Germinal center (tissue), 1 donor: Measurements from ENCODE around the gene PAPPA2.

Source experiments
- DNase-seq: peaks from one replicate; pipeline ENCODE4 v3.0.0; 2012; ENCODE audit warnings: mixed read lengths, low spot score

The PAPPA2 gene

GRCh38 chr1:176858433-176858916 lies 395.5 kb downstream of the PAPPA2 start:
- no peak for DNase-seq

DNA sequence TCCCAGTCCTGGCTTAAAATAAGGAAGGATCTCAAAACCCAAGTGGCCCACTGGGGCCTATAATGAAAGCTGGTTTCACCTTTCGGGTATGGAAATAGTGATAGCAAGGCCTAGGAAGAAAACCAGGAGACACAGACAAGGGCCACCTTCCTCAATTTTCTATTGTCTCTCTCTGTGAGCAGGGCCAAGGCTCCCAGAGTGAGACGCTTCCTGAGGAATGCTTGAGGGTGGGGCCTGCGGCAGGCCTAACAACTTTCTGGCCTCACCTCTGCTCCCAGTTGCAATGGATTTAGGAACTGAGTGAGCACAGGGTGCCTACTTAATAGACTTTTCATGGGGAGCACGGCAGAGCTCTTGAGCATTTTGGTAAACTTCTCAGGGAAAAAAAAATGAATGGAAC lies 400.6 kb downstream of the PAPPA2 start:
- DNase-seq: no peak

DNA sequence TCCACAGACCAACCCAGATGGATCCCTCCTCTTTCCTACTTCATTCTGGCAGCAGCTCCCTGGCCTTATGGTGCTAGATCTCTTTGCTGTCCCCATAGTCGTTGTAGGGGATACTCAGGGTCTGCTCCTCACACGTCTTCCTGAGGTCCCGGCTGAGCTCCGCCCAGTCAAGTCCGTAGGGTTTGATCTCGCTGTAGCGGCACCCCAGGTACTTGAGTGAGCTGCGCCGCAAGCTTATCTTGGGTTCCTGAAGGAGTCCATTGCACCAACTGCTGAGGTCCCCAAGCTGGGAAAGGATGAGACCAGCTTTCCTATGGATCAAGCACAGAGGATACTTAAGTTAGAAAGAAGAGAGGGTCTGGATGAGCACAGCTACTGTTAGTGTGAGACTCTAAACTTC lies 401.2 kb downstream of the PAPPA2 start:
- no peak for DNase-seq

DNA sequence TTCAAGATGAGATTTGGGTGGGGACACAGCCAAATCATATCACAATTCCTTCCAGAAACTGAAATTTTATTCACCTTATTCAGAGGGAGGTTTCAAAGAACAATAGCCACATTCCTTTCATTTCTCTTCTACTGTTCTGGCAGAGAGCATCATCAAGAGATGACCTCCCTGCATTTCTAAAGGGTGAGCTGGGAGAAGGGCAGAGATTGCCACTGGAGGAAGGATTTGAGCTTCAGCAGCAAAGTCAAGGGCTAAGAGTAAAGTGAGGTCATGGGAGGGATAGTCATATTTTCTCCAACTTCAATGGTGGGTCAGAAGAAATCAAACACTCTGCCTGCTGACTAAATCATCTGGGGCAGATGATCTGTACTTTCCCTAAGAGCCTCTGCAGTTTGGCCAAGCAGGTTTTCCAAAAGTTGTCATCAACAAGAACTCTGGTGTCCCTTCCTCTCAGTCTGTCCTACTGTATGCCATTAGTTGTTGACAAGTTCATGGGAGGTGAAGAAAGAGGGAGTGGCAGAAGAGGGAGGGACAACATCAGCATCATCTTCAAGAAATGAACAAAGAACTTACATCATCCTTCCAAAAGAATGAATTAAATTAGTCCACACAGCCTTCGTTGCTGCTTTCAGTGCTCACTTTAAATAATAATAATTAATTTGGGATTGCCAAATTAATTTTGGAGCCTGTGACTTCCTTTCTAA lies 403.2 kb downstream of the PAPPA2 start:
- no peak for DNase-seq

DNA sequence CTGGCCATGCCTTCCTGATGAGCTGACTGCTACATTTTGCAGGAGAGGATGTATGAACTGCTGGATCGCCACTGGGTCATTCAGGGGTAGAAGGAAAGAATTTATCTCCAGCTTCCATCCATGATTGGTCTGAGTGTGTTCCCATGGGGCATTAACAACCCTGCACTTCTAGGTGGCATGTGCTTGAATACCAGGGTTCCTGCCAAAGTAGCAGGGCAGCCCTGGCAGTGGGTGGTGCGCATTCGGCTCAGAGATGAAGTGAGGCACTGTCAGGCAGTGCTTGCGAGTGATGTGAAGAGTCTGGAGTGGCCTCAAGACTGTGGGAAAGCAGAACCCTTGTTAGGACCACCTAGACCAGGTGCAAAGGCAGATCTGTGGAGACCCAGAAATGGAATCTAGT lies 406.6 kb downstream of the PAPPA2 start:
- DNase-seq: no peak

DNA sequence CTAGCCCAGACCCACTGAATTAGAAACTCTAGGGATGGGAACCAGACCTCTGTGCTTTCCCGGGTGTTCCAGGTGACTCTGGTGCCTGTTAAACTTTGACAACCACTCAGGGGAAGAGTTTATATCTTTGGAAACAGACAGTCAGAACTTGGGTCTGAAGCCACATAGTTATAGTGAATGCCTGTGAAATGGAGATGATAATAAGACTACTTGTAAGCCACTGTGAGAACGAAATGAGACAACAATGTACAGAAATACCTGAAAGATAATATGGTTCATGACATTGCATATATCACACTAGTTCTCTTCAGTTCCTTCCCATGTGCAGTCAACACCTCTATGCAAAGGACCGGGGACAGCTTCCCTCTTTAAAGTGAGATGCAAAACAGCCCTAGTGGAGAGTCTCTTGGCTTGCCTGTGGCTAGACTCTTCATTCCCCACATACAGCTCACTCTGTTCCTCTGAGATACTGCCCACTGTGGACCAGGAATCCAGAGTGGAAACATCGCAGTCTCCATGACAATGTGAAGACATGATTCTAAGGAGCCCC lies 414.1 kb downstream of the PAPPA2 start:
- DNase-seq: peak; percentile 10

DNA sequence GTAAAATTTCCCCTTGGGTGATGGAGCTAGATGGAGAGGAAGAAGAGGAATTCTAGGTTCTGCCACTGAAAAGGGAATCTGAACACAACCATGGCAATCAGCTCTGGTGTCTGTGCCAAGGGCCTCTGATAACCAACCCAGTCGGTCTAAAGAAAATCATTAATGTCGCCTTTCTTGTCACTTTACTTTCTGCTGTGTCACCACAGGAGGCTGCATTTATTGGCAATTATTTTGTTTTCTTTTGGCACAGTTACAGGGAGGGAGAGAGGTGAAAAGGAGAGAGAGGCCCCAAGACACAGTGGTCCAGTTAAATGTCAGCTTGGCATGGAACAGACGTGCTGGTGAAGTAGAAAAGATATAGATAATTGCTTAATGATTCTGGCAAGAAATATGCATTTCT lies 414.6 kb downstream of the PAPPA2 start:
- no peak for DNase-seq

DNA sequence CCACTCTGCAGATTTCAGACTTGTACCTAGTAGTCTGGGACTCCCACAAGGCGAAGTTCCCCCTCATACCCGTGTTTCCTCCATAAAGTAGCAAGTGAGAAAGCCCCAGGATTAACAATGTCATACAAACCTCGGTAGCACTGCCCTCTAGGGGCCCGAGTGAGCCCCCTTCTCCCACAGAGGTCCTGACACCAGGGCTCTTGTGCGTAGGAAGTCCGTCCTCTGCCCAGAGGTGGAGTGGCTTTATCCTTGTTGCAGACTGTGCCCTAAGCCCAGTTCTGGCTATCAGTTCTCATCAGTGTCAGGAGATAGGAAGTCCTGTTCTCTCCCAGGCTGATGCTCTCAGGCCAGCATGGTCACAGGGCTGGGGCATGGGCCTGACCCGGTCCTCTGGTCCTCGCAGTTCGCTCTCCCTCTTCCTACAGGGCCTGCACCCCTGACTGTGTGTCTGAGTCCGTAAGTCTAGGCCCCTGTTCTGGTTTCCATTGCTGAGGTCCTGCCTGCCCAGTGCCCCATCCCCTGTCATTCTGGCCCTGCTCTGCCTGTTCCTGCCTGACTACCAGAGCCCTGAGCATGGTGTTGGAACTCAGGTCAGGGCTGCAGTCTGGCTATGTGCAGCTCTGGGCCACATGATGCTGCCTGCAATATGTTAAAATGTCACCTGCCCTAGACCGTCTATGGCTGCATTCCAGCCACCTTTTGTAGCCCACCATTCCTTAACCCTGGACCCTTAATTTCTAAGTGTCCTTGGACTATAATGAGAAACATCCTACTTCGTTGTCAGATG lies 416.0 kb downstream of the PAPPA2 start:
- DNase-seq: no peak

GRCh38 chr1:176879784-176880620 lies 417.0 kb downstream of the PAPPA2 start:
- no peak for DNase-seq

DNA sequence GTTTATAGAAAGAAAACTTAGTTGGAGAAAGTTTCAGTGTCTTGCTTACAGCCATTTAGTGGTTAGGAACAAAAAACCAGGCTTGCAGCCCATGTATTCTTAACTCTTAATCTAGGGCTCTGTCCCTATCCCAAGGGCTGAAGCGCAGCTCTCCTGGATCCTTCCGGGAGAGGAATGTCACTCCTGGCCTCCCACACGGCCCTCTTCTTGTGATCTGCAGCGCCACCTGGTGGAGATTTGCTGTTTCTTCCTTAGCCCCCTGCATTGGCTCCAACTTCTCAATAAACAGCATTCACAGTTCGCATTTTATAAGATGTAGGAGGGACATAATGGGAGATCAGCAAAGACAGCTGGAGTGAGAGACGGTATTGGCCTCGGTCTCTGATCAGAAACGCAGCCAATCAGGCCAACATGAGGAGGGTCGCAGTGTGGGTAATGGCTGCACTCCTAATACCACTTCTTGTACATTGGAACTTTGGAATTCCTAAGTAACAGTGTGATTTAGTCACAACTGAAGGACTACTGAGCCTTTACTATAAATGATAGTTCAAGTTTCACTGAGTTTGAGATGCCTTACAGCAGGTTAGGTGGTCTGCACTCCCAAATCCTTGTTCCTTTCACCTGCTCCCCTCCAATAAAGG lies 418.1 kb downstream of the PAPPA2 start:
- DNase-seq: peak; percentile 46

- no peak for DNase-seq
Observed at GRCh38 chr1:176884286-176884685, 421.3 kb downstream of the PAPPA2 start.

DNA sequence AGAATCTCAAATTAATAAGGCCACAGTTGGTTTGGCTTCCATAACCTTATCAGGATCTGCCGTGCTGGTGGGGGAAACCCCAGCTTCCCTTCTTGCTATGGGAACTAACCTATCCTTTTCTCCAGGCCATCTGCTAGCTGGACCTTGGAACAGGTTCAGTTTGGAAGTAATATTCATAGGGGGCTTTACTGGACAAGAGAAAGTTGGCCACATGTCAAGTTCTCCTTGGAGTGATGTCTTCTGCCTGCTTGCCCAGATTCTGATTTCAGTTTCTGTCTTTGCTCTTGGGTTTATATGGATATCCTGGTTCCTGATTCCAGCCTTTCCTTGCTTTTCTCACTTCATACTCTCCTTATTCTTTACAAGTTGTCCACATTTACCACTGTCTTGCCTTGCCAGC lies 421.9 kb downstream of the PAPPA2 start:
- DNase-seq: no peak

GRCh38 chr1:176885341-176885740 lies 422.4 kb downstream of the PAPPA2 start:
- no peak for DNase-seq

GRCh38 chr1:176885751-176886150 lies 422.8 kb downstream of the PAPPA2 start:
- DNase-seq: no peak

- DNase-seq: no peak
Observed at GRCh38 chr1:176888471-176889032, 425.6 kb downstream of the PAPPA2 start.

DNA sequence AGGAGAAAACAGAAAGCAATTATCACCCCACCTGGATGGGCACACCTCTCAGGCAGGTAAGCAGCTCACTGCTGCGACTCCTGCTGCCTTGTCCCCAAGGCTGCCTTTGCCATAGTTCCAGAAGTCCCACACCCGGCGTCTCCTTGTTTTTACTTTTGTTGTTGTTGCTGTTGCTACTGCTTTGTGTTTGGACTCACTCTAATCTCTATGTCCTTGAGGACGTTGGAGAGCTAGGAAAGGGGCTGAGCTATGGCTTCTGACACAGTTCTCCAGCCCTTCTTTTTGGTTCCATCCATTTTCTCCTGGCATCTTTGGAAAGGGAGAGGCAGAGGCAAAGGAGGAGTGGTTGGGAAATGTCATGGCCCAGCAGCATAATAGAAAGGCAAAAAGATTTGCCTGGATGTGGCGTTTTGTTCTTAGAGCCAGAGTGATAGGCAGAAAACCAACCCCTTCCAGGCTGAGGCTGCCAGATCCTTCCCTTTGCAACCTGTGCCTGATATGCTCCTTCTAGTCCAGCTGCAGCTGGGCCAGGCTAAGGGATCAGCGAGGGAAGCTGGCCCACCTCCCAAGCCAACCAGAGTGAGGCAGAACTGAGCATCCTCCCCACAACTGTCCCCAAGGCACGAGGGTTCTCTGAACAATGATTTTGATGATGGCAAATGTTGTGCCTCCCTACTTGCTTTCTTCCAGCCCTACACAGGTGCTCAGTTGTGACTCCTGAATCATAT lies 430.8 kb downstream of the PAPPA2 start:
- no peak for DNase-seq

- DNase-seq: no peak
Observed at GRCh38 chr1:176894450-176894849, 431.5 kb downstream of the PAPPA2 start.
